Measurements from ENCODE around the gene PDHX.

PDHX gene

GRCh38 chr11:34926831-34927132 is 10.4 kb downstream of the PDHX start:
- DNase-seq (ENCODE audit: extremely low read depth, low read depth), result no peak
- TF ChIP-seq CTCF (IDR thresholded peaks at IDR 0.05; ENCODE audit: low read depth, low read length), result no peak

- no peak for TF ChIP-seq CTCF (IDR thresholded peaks at IDR 0.05; ENCODE audit: low read depth, low read length)
- no peak for DNase-seq (ENCODE audit: extremely low read depth, low read depth)
These were observed 12.0 kb downstream of the PDHX start for GRCh38 chr11:34928268-34928959.

GRCh38 chr11:34928960-34929680 is 12.7 kb downstream of the PDHX start:
- TF ChIP-seq CTCF (IDR thresholded peaks at IDR 0.05; ENCODE audit: low read depth, low read length), result no peak
- no peak for DNase-seq (ENCODE audit: extremely low read depth, low read depth)

GRCh38 chr11:34929794-34930763 is 13.7 kb downstream of the PDHX start:
- no peak for TF ChIP-seq CTCF (IDR thresholded peaks at IDR 0.05; ENCODE audit: low read depth, low read length)
- DNase-seq (ENCODE audit: extremely low read depth, low read depth), result no peak

- no peak for DNase-seq (ENCODE audit: extremely low read depth, low read depth)
- no peak for TF ChIP-seq CTCF (IDR thresholded peaks at IDR 0.05; ENCODE audit: low read depth, low read length)
These were observed 20.7 kb downstream of the PDHX start for GRCh38 chr11:34936945-34937629.

GRCh38 chr11:34938611-34939010 is 22.2 kb downstream of the PDHX start:
- DNase-seq (ENCODE audit: extremely low read depth, low read depth), result no peak
- no peak for TF ChIP-seq CTCF (IDR thresholded peaks at IDR 0.05; ENCODE audit: low read depth, low read length)

Measured in AG09319 (cell line).